GM23338 (cell line): ENCODE measurements around the gene ENOX1. TPM values are rescaled to one million over a fixed set of nuclear protein-coding genes. Genes with fewer than 3 reads are reported as not detected.

Experiments
- ATAC-seq: fragments of 200-7000 bp; cut with Tn5 transposase; 3 replicates; pipeline ENCODE4 v1.9.1; 2020
- DNase-seq: peaks from one replicate; pipeline ENCODE4 v3.0.0-alpha.2; 2015; ENCODE audit warnings: low spot score
- H2AFZ ChIP-seq: fragments of 200-600 bp; sonication (generic); 2 replicates; pipeline ENCODE4 v1.8.0; 2016; ENCODE audit warnings: antibody characterized with exemption, mild to moderate bottlenecking, moderate library complexity
- H3F3A ChIP-seq: fragments of 200-600 bp; sonication (generic); replicated peaks from 2 replicates; pipeline ENCODE4 v1.8.0; 2017; ENCODE audit warnings: antibody characterized with exemption, mixed run types, low read depth
- H3K27ac ChIP-seq: fragments of 200-600 bp; sonication (generic); 2 replicates; pipeline ENCODE4 v1.6.1; 2016; ENCODE audit warnings: low read depth
- H3K27me3 ChIP-seq: fragments of 200-600 bp; sonication (generic); 2 replicates; pipeline ENCODE4 v1.8.0; 2016; ENCODE audit warnings: mild to moderate bottlenecking, mixed run types, moderate library complexity; ENCODE audit not compliant: insufficient read depth
- H3K36me3 ChIP-seq: fragments of 200-600 bp; sonication (generic); 2 replicates; pipeline ENCODE4 v1.8.0; 2016; ENCODE audit warnings: mild to moderate bottlenecking; ENCODE audit not compliant: insufficient read depth
- H3K4me1 ChIP-seq: fragments of 200-600 bp; sonication (generic); 2 replicates; pipeline ENCODE4 v1.8.0; 2016; ENCODE audit warnings: mild to moderate bottlenecking, moderate library complexity; ENCODE audit not compliant: insufficient read depth
- H3K4me2 ChIP-seq: fragments of 200-600 bp; sonication (generic); 2 replicates; pipeline ENCODE4 v1.7.1; 2017; ENCODE audit warnings: mixed run types
- H3K4me3 ChIP-seq: fragments of 200-600 bp; sonication (generic); 2 replicates; pipeline ENCODE4 v1.6.1; 2016; ENCODE audit warnings: mixed run types
- H3K79me2 ChIP-seq: fragments of 200-600 bp; sonication (generic); replicated peaks from 2 replicates; pipeline ENCODE4 v1.8.0; 2017; ENCODE audit warnings: mild to moderate bottlenecking; ENCODE audit not compliant: insufficient read depth
- H3K9me2 ChIP-seq: fragments of 200-600 bp; sonication (generic); 2 replicates; pipeline ENCODE4 v1.8.0; 2017; ENCODE audit not compliant: insufficient read depth
- H4K20me1 ChIP-seq: fragments of 200-600 bp; sonication (generic); replicated peaks from 2 replicates; pipeline ENCODE4 v1.8.0; 2017; ENCODE audit warnings: mild to moderate bottlenecking; ENCODE audit not compliant: insufficient read depth
- H3K27ac Mint-ChIP-seq: 2 replicates; pipeline ENCODE4 v1.8.0; 2020; ENCODE audit warnings: inconsistent platforms, mild to moderate bottlenecking, moderate library complexity, mixed read lengths
- H3K27me3 Mint-ChIP-seq: 3 replicates; pipeline ENCODE4 v1.8.0; 2022; ENCODE audit warnings: low read depth, mild to moderate bottlenecking, moderate library complexity, mixed read lengths, inconsistent platforms; ENCODE audit not compliant: insufficient read depth, poor library complexity
- H3K36me3 Mint-ChIP-seq: 3 replicates; pipeline ENCODE4 v1.8.0; 2021; ENCODE audit warnings: low read depth, mild to moderate bottlenecking, inconsistent platforms, moderate library complexity, mixed read lengths
- H3K4me1 Mint-ChIP-seq: 3 replicates; pipeline ENCODE4 v1.8.0; 2020; ENCODE audit warnings: mild to moderate bottlenecking, inconsistent platforms, mixed read lengths
- H3K4me3 Mint-ChIP-seq: 3 replicates; pipeline ENCODE4 v1.8.0; 2021; ENCODE audit warnings: moderate library complexity, mild to moderate bottlenecking, inconsistent platforms, mixed read lengths
- H3K9me3 Mint-ChIP-seq: 3 replicates; pipeline ENCODE4 v1.8.0; 2020; ENCODE audit warnings: moderate library complexity, mild to moderate bottlenecking, inconsistent platforms, mixed read lengths
- CREB1 ChIP-seq: fragments of 250-450 bp; sonication (Bioruptor Pico); IDR thresholded peaks from 2 replicates; pipeline ENCODE4 v1.5.0; 2020; ENCODE audit warnings: low read depth, mild to moderate bottlenecking, moderate library complexity
- EZH2 ChIP-seq: fragments of 200-600 bp; sonication (generic); IDR thresholded peaks from one replicate; pipeline ENCODE4 v1.8.0; 2017; ENCODE audit warnings: antibody characterized with exemption, mild to moderate bottlenecking, low read depth; ENCODE audit not compliant: unreplicated experiment
- EZH2phosphoT487 ChIP-seq: fragments of 200-600 bp; sonication (generic); IDR thresholded peaks from one replicate; pipeline ENCODE4 v1.8.1; 2018; ENCODE audit warnings: antibody characterized with exemption; ENCODE audit not compliant: unreplicated experiment
- JUNB ChIP-seq: IDR thresholded peaks from one replicate; pipeline ENCODE4 v1.6.1; 2016; ENCODE audit warnings: antibody characterized with exemption; ENCODE audit not compliant: unreplicated experiment
- NANOG ChIP-seq: IDR thresholded peaks from 2 replicates; pipeline ENCODE4 v1.6.1; 2016; ENCODE audit warnings: antibody characterized with exemption, borderline replicate concordance
- POLR2AphosphoS5 ChIP-seq: IDR thresholded peaks from 2 replicates; pipeline ENCODE4 v1.6.1; 2016; ENCODE audit warnings: antibody characterized with exemption, low read depth
- STAT1 ChIP-seq: IDR thresholded peaks from one replicate; pipeline ENCODE4 v1.6.1; 2016; ENCODE audit warnings: antibody characterized with exemption; ENCODE audit not compliant: unreplicated experiment
- ZNF114 ChIP-seq: fragments of 250-450 bp; sonication (Bioruptor Pico); IDR thresholded peaks from 2 replicates; pipeline ENCODE4 v1.5.0; 2020; ENCODE audit warnings: mild to moderate bottlenecking, moderate library complexity
- ZNF331 ChIP-seq: fragments of 250-450 bp; sonication (Bioruptor Pico); IDR thresholded peaks from 2 replicates; pipeline ENCODE4 v1.5.0; 2020; ENCODE audit warnings: low read depth, mild to moderate bottlenecking, moderate library complexity
- polyA plus RNA-seq: library from polyadenylated mRNA; unstranded; fragments of >200 nt; fragmentation: Nextera tagmentation; extraction: Ambion mirVana; gene quantifications from 2 replicates; pipeline ENCODE4 v1.2.1, GENCODE V29; 2016
- total RNA-seq: library from RNA; depleted of rRNA; stranded (reverse); fragments of >200 nt; shearing (Covaris generic); gene quantifications from 2 replicates; pipeline ENCODE4 v1.2.3, GENCODE V29; 2014
- TF ChIP-seq, protein P1 (sequence below): IDR thresholded peaks from one replicate; pipeline ENCODE4 v1.6.1; 2018; ENCODE audit warnings: antibody characterized with exemption; ENCODE audit not compliant: unreplicated experiment
- TF ChIP-seq, protein P2 (sequence below): IDR thresholded peaks from 2 replicates; pipeline ENCODE4 v1.6.1; 2016; ENCODE audit warnings: antibody characterized with exemption
- TF ChIP-seq, protein P3 (sequence below), 2 experiments: fragments of 200-600 bp in 1 of 2; sonication (generic) in 1 of 2; conservative IDR thresholded peaks; 2 replicates each; pipeline versions ENCODE4 v1.5.1 to v1.6.1; 2016 to 2017; ENCODE audit warnings: antibody characterized with exemption in 2 of 2, low read depth in 2 of 2, mild to moderate bottlenecking in 2 of 2, moderate library complexity in 1 of 2
- TF ChIP-seq, protein P4 (sequence below): fragments of 250-450 bp; sonication (Bioruptor Pico); IDR thresholded peaks from 2 replicates; pipeline ENCODE4 v1.5.0; 2020; ENCODE audit warnings: mild to moderate bottlenecking, moderate library complexity

The ENOX1 gene
- total and polyA plus RNA-seq, 2 experiments from 2014 or later = 0.66 to 0.81 TPM

DNA sequence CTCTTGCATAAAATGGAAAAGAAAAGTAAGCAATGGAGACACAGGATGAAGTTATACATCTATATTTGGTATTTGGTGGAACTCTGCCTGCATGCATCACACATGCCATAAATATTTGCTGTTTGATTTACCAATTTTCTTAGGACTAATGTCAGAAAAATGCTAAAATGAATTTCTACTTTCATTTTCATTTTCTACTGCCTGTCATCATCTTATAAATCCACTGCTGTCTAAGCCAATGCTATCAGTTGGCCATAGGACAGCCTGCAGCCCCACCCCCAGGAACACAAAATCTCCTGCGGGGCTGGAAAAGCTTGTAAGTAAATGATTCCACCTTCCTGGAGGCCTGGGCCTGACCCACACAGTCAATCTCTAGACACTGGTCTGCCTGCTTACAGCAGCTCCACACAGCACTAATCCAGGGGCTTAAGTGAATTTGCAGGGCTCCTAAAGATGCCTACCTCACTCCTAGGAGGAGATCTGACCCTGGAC, 122.0 kb downstream of the ENOX1 start:
- Mint-ChIP-seq H3K4me3 (no peak overlapping the region), H3K9me3 (no peaks in the 10 kb centered on the region), H3K27ac (no peak overlapping the region), H3K27me3 (no peaks in the 10 kb centered on the region), H3K36me3 (no peaks in the 10 kb centered on the region), H3K4me1 (peaks cover 20% of the 10 kb centered on the region)
- ATAC-seq (peak; percentile 76), DNase-seq (peak; percentile 21)
- H3K27ac ChIP-seq = no peak overlapping the region
- no peaks in the 10 kb centered on the region for H3K79me2 ChIP-seq
- H3F3A ChIP-seq = no peaks in the 10 kb centered on the region
- peaks cover 17% of the 10 kb centered on the region for H3K4me1 ChIP-seq
- H3K36me3 ChIP-seq = no peaks in the 10 kb centered on the region
- no peak overlapping the region; the same call in 1 of the 2 replicates for H2AFZ ChIP-seq
- H3K27me3 ChIP-seq = no peaks in the 10 kb centered on the region
- H3K4me3 ChIP-seq = no peak overlapping the region
- H3K4me2 ChIP-seq = 0 out of 2 replicates have a peak overlapping the region, but pooled peaks have one; percentile 23
- no peaks in the 10 kb centered on the region for H3K9me2 ChIP-seq
- no peak for TF ChIP-seq EZH2phosphoT487
- no peak for TF ChIP-seq JUNB
- TF ChIP-seq, protein P1, sequence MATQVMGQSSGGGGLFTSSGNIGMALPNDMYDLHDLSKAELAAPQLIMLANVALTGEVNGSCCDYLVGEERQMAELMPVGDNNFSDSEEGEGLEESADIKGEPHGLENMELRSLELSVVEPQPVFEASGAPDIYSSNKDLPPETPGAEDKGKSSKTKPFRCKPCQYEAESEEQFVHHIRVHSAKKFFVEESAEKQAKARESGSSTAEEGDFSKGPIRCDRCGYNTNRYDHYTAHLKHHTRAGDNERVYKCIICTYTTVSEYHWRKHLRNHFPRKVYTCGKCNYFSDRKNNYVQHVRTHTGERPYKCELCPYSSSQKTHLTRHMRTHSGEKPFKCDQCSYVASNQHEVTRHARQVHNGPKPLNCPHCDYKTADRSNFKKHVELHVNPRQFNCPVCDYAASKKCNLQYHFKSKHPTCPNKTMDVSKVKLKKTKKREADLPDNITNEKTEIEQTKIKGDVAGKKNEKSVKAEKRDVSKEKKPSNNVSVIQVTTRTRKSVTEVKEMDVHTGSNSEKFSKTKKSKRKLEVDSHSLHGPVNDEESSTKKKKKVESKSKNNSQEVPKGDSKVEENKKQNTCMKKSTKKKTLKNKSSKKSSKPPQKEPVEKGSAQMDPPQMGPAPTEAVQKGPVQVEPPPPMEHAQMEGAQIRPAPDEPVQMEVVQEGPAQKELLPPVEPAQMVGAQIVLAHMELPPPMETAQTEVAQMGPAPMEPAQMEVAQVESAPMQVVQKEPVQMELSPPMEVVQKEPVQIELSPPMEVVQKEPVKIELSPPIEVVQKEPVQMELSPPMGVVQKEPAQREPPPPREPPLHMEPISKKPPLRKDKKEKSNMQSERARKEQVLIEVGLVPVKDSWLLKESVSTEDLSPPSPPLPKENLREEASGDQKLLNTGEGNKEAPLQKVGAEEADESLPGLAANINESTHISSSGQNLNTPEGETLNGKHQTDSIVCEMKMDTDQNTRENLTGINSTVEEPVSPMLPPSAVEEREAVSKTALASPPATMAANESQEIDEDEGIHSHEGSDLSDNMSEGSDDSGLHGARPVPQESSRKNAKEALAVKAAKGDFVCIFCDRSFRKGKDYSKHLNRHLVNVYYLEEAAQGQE = no peak
- TF ChIP-seq ZNF114 = no peak
- no peak for TF ChIP-seq NANOG
- no peak for TF ChIP-seq STAT1
- TF ChIP-seq, protein P2, sequence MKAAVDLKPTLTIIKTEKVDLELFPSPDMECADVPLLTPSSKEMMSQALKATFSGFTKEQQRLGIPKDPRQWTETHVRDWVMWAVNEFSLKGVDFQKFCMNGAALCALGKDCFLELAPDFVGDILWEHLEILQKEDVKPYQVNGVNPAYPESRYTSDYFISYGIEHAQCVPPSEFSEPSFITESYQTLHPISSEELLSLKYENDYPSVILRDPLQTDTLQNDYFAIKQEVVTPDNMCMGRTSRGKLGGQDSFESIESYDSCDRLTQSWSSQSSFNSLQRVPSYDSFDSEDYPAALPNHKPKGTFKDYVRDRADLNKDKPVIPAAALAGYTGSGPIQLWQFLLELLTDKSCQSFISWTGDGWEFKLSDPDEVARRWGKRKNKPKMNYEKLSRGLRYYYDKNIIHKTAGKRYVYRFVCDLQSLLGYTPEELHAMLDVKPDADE = no peak
- no peak for TF ChIP-seq ZNF331 (CRISPR knock-in tag)
- no peak for TF ChIP-seq CREB1 (CRISPR knock-in tag)
- TF ChIP-seq, protein P3, sequence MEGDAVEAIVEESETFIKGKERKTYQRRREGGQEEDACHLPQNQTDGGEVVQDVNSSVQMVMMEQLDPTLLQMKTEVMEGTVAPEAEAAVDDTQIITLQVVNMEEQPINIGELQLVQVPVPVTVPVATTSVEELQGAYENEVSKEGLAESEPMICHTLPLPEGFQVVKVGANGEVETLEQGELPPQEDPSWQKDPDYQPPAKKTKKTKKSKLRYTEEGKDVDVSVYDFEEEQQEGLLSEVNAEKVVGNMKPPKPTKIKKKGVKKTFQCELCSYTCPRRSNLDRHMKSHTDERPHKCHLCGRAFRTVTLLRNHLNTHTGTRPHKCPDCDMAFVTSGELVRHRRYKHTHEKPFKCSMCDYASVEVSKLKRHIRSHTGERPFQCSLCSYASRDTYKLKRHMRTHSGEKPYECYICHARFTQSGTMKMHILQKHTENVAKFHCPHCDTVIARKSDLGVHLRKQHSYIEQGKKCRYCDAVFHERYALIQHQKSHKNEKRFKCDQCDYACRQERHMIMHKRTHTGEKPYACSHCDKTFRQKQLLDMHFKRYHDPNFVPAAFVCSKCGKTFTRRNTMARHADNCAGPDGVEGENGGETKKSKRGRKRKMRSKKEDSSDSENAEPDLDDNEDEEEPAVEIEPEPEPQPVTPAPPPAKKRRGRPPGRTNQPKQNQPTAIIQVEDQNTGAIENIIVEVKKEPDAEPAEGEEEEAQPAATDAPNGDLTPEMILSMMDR (conservative IDR thresholded peaks at IDR 0.05; ENCODE audit: low read depth in 2 of 2) = no peak
- TF ChIP-seq, protein P4, sequence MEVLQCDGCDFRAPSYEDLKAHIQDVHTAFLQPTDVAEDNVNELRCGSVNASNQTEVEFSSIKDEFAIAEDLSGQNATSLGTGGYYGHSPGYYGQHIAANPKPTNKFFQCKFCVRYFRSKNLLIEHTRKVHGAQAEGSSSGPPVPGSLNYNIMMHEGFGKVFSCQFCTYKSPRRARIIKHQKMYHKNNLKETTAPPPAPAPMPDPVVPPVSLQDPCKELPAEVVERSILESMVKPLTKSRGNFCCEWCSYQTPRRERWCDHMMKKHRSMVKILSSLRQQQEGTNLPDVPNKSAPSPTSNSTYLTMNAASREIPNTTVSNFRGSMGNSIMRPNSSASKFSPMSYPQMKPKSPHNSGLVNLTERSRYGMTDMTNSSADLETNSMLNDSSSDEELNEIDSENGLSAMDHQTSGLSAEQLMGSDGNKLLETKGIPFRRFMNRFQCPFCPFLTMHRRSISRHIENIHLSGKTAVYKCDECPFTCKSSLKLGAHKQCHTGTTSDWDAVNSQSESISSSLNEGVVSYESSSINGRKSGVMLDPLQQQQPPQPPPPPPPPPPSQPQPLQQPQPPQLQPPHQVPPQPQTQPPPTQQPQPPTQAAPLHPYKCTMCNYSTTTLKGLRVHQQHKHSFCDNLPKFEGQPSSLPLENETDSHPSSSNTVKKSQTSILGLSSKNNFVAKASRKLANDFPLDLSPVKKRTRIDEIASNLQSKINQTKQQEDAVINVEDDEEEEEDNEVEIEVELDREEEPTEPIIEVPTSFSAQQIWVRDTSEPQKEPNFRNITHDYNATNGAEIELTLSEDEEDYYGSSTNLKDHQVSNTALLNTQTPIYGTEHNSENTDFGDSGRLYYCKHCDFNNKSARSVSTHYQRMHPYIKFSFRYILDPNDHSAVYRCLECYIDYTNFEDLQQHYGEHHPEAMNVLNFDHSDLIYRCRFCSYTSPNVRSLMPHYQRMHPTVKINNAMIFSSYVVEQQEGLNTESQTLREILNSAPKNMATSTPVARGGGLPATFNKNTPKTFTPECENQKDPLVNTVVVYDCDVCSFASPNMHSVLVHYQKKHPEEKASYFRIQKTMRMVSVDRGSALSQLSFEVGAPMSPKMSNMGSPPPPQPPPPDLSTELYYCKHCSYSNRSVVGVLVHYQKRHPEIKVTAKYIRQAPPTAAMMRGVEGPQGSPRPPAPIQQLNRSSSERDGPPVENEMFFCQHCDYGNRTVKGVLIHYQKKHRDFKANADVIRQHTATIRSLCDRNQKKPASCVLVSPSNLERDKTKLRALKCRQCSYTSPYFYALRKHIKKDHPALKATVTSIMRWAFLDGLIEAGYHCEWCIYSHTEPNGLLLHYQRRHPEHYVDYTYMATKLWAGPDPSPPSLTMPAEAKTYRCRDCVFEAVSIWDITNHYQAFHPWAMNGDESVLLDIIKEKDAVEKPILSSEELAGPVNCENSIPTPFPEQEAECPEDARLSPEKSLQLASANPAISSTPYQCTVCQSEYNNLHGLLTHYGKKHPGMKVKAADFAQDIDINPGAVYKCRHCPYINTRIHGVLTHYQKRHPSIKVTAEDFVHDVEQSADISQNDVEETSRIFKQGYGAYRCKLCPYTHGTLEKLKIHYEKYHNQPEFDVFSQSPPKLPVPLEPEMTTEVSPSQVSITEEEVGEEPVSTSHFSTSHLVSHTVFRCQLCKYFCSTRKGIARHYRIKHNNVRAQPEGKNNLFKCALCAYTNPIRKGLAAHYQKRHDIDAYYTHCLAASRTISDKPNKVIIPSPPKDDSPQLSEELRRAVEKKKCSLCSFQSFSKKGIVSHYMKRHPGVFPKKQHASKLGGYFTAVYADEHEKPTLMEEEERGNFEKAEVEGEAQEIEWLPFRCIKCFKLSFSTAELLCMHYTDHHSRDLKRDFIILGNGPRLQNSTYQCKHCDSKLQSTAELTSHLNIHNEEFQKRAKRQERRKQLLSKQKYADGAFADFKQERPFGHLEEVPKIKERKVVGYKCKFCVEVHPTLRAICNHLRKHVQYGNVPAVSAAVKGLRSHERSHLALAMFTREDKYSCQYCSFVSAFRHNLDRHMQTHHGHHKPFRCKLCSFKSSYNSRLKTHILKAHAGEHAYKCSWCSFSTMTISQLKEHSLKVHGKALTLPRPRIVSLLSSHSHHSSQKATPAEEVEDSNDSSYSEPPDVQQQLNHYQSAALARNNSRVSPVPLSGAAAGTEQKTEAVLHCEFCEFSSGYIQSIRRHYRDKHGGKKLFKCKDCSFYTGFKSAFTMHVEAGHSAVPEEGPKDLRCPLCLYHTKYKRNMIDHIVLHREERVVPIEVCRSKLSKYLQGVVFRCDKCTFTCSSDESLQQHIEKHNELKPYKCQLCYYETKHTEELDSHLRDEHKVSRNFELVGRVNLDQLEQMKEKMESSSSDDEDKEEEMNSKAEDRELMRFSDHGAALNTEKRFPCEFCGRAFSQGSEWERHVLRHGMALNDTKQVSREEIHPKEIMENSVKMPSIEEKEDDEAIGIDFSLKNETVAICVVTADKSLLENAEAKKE (CRISPR knock-in tag) = no peak
- no peak for TF ChIP-seq EZH2
- TF ChIP-seq POLR2AphosphoS5 = no peak
- no peaks in the 10 kb centered on the region for H4K20me1 ChIP-seq
